GM21390 (cell line): ENCODE results near the gene CDHR2.
"Not testable (repeated sequence)": the region's sequence is repeated elsewhere in the genome, so short reads cannot be mapped to it uniquely, and the experiment has no call there.

Experiments used
- ATAC-seq: cut with Tn5 transposase; IDR thresholded peaks from one replicate; pipeline ENCODE4 v1.9.1; 2021; ENCODE audit not compliant: unreplicated experiment

Gene CDHR2

GRCh38 chr5:176592573-176592972, 43.4 kb downstream of the CDHR2 start:
- no peak for ATAC-seq

GRCh38 chr5:176593273-176593869, 44.2 kb downstream of the CDHR2 start:
- no peak for ATAC-seq

- ATAC-seq, result no peak
Observed at GRCh38 chr5:176594554-176594953, 45.4 kb downstream of the CDHR2 start.

DNA sequence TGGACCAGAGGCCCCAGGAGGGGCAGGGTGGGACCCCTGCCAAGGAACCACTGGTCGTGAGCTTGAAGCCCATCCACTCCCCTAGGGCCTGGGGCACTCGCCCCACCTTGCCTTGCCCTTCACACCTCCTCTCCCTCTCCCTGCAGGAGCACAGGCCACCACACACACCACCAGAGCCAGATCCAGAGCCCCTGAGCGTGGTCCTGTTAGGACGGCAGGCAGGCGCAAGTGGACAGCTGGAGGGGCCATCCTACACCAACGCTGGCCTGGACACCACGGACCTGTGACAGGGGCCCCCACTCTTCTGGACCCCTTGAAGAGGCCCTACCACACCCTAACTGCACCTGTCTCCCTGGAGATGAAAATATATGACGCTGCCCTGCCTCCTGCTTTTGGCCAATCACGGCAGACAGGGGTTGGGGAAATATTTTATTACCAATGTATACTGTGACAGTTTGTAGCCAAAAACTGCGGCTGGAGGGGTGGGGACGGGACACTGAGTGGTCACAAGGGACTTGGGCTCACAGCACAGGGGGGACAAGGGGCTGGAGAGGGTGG, 46.3 kb downstream of the CDHR2 start:
- ATAC-seq, result no peak

DNA sequence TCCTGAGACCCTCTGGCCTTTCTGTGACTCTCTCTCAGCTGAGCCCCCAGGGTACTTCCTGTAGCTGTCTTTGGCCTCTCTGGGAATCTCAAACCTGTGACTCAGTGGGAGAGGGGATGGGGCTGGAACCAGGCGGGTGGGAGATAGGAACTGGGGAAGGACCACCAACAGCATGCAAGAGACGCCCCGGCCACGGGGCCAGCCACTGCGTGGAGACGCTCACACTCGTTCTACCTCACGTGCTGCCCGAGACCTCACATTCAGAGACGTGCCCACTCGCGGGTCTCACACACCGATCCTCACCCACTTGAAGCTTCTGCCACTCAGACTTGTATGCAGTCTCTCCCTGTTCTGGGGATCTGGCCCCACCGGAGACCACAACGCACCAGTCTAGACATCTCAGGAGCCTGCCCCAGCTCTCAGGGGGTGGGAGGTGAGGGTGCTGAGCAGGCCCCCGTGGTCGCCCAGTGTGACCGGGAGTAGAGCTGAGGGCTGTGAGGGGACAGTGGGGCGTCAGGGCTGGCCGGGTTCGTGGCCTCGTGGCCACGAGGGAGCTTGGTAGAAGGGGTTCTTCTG, 47.0 kb downstream of the CDHR2 start:
- ATAC-seq, result no peak

DNA sequence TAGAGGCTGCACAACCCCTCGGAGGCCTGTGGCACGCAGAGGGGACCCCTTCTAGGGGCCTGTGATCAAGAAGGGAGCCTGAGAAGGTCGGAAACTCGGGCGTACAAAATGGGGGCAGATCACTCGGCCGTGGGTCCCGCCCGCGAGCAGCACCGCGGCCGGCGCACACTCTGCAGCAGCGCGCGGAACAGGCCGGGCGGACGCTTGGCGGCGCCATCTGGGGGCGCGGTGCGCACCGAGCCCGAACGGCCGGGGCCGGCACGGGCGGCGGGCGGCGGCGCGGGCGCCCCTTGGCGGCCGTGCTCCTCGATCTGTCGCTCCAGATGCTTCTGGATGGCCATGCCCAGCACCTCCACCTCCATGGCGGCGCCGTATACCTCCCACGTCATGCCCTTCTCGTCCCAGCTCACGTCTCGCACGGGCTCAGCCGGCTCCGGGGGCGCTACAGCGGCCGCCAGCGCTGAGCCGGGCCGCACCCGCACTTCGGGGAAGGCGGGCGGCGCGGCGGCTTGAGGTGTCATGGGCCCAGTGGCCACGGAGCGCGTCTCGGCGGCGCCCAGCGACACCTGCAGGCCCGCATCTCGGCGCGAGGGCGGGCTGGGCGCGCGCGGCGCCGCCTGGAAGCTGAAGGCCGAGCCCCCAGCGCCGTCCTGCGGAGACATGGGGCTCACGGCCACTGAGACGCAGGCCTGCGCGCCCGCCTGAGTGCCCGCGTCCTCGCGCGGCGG, 47.7 kb downstream of the CDHR2 start:
- ATAC-seq, result peak; percentile 73

GRCh38 chr5:176597417-176598389, 48.6 kb downstream of the CDHR2 start:
- ATAC-seq, result no peak

DNA sequence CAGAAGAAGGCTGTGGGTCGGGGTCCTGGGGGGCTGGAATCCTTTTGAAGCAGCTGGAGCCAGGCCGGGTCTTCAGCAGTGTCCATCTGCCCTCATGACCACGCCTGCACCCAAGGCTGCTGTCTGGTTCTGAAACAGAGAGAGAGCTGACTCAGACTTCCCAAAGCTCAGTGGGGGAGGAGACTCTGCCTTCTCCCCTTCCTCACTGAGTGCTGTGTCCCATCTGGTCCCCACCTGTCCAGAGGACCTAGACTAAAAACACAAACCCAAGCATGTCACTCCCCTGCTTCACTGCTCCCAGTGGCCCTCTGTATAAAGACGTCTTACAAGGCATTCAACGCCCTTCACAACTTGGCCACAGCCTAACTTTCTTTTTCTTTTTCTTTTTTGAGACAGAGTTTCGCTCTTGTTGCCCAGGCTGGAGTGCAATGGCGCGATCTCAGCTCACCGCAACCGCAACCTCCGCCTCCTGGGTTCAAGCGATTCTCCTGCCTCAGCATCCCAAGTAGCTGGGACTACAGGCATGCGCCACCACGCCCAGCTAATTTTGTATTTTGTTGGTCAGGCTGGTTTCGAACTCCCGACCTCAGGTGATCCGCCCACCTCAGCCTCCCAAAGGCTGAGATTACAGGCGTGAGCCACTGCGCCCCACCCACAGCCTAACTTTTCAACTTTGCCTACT, 50.7 kb downstream of the CDHR2 start:
- ATAC-seq, result not testable (repeated sequence)

DNA sequence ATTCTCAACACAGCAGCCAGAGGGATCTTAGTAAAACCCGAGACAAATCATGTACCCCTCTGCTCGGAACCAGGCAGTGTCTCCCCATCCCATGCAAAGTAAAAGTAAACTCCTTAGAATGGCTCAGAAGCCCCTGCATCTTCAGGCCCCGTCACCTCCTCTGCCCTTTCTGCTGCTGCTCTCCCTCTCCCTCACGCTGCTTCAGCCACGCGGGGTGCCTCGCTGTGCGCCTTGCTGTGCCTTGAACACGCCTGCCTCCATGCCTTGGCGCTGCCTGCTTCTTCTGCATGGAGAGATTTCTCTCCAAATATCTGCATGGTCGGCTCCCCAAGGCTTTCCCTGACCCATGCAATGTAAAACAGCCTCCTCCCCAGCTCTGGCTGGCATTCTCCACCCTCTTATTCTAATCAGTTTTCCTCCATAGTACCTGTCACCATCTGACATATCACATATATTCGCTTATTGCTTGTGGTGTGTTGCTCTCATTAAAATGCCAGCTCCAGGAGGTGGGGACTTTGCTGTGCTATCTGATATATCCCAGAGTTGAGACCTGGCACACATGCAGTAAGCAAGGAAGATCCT, 52.9 kb downstream of the CDHR2 start:
- no peak for ATAC-seq

DNA sequence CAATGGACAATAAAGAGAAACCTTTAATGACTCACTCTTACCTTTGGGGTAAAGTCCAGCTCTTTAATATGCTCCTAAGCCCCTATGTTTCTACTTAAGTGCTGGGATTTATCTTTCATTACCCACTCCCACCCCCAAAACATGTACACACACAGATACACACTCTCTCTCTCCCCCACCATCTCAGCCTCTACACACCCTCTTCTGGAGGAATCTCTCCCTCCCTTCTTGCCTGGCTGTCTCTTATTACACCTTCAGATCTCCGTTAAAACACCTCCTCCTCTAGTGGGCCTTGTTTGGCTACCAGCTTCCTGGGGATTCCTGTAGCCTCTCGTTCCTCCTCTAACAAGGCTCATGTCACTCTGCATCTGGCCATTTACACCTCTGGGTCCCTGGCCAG, 53.9 kb downstream of the CDHR2 start:
- ATAC-seq, result no peak

DNA sequence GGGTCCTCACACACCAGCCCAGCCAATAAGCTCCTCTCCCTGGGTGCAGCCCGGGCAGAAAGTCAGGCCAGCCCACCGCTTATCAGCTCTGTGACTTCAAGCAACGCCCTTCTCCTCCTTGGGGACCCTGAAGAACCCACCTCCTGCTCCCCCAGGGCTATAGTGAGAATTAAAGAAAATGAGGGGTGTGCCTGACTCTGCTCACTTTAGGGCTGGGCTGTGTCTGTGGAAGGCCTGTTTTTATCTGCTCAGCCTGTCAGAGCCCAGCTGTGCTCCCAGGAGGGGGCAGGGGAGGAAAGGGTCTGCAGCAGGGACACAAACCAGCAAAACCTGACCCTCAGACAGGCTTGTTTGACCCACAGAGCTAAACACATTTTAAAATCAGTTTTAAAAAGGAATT, 56.9 kb downstream of the CDHR2 start:
- ATAC-seq, result no peak

DNA sequence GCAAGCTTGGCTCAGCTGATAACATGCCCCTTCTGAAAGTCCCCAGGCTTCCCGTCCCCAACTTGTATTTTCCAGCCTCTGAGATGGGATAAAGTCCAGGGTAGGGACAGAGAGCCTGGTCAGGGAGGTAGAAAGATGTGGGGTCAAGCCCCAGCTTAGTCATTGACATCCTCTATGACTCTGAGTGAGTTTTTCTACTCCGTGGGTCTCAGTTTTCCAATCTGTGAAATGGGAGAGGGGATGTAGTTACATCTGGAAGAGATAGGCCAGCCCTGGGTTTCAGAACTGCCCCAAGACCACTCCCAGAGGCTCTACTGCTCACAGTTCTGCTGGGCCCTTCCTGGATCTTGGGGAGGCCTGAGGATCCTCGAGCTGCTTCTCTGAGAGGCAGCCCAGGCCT, 57.7 kb downstream of the CDHR2 start:
- no peak for ATAC-seq

DNA sequence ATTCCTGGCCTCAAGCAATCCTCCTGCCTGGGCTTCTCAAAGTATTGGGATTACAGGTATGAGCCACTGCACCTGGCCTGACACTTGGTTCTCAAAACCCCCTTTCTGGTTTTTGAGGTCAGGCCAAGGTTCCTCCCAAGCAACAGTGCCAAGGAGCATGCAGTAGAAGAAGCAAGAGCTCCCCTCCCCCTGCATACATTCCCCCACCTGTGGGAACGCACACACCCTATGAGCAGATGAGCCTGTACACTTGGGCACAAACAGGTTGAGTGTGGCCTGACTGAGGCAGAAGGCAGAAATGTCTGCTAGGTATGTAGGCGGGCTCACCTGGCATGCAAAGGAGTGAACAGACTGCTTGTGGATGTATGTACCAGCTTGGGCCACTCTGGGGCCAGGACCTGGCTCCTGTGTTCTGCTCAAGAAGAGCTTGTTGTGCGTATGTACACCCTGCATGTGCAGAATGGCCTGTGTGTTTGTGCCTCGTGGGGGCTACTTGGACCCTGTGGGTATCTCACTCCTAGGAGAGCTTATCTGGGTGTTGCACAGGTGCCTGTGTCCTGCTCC, 59.1 kb downstream of the CDHR2 start:
- no peak for ATAC-seq

GRCh38 chr5:176608937-176609723, 60.0 kb downstream of the CDHR2 start:
- peak; percentile 32 for ATAC-seq

- ATAC-seq, result peak; percentile 76
Observed at GRCh38 chr5:176609724-176610434, 60.7 kb downstream of the CDHR2 start, which contains the start of gene GPRIN1. TSS of gene GPRIN1 (minus strand) at chr5:176610156. CDS start at chr5:176599834, 10,322 bp downstream.

DNA sequence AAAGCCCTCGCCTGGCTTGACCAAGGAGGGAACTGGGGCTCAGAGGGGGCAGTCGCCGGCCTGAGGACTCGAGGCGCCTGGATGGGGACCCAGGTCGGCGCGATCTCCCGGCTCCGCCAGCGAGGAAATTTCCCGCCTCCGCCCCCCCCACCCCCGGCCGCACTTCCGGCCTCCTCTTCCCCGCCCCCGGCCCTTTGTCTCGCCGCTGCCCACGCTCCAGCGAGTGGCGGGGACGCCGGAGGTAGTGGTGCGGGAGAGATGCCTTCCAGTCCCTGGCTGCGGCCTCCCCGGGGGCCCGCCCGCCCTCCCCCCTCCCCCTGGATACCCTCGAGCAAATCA, 61.3 kb downstream of the CDHR2 start:
- ATAC-seq, result peak; percentile 17

DNA sequence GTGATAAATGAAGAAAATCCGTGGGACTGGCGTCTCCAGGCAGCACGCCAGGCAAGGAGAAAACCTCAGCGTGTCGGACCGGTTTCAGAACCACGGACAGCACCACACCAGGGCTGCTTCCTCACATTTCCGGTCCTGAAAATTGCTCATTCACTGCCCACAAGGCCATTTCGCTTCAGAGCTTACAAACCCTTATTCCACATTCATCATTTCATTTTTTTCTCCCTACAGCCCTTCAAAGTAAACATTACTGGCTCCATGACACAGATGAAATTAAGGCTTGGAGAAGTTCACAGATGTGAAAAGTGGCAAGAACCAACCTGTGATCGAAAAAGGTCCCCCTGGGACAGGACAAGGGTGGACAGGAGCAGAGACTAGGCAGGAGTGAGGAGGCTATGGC, 62.3 kb downstream of the CDHR2 start:
- no peak for ATAC-seq

- no peak for ATAC-seq
Observed at GRCh38 chr5:176612008-176612407, 62.9 kb downstream of the CDHR2 start.
